Prostate gland (tissue), 2 donors: ENCODE results near the gene ADGRL1. TPM values are rescaled to one million over a fixed set of nuclear protein-coding genes. Genes with fewer than 3 reads are reported as not detected.
"Not testable (repeated sequence)": the region's sequence is repeated elsewhere in the genome, so short reads cannot be mapped to it uniquely, and the experiment has no call there.

Experiments
- DNase-seq: peaks from one replicate; pipeline ENCODE4 v3.0.0-alpha.2; 2019; ENCODE audit warnings: low spot score
- H3K27ac ChIP-seq, 2 donors: fragments of 200-600 bp; sonication (generic); 2 replicates each; pipeline ENCODE4 v1.5.1; 2017 to 2019
- H3K27me3 ChIP-seq: fragments of 200-600 bp; sonication (generic); replicated peaks from 2 replicates; pipeline ENCODE4 v1.5.1; 2019; ENCODE audit not compliant: insufficient read depth
- H3K36me3 ChIP-seq, 2 donors: fragments of 200-600 bp; sonication (generic); 1 replicate in 1 of 2; 2 replicates in 1 of 2; pipeline versions ENCODE4 v1.5.1 to v1.8.1; 2017 to 2019
- H3K4me1 ChIP-seq: fragments of 200-600 bp; sonication (generic); replicated peaks from 2 replicates; pipeline ENCODE4 v1.5.1; 2019
- H3K4me3 ChIP-seq, 2 donors: fragments of 200-600 bp; sonication (generic); 2 replicates each; pipeline ENCODE4 v1.5.1; 2017 to 2019
- H3K9me3 ChIP-seq: fragments of 200-600 bp; sonication (generic); 2 replicates; pipeline ENCODE4 v1.5.1; 2017
- POLR2A ChIP-seq: fragments of 450-650 bp; IDR thresholded peaks from one replicate; pipeline ENCODE4 v1.6.1; 2016; ENCODE audit warnings: antibody characterized with exemption, mild to moderate bottlenecking
- POLR2AphosphoS5 ChIP-seq: sonication (generic); formaldehyde crosslinking; IDR thresholded peaks from one replicate; pipeline ENCODE4 v1.6.1; 2017; ENCODE audit warnings: antibody characterized with exemption
- WGBS: methylation state at CpG from one replicate; pipeline ENCODE4 v1.1.5; 2018; 5-methylcytosine and 5-hydroxymethylcytosine counted together
- intact Hi-C: fragments of 100-400 bp; cut with DNase I; formaldehyde crosslinking; loops from one replicate; pipeline ENCODE4 v1.14.2; 2022
- total RNA-seq, 2 donors: library from RNA; depleted of rRNA; stranded (reverse); fragments of >200 nt; gene quantifications; one replicate each; pipeline ENCODE4 v1.1.0, GENCODE V29; 2016
- TF ChIP-seq, protein P1 (sequence below), 4 experiments: fragments of 200-600 bp in 2 of 4; fragments of 450-650 bp in 2 of 4; sonication (generic) in 2 of 4; IDR thresholded peaks; 1 replicate in 3 of 4; 2 replicates in 1 of 4; pipeline ENCODE4 v1.5.1; 2016 to 2019; ENCODE audit warnings: antibody characterized with exemption in 4 of 4, mild to moderate bottlenecking in 2 of 4, moderate library complexity in 2 of 4

The ADGRL1 gene
- total RNA-seq, 2 donors from 2014 or later: 13.0 to 44.1 TPM

- no peak overlapping the region for H3K27ac ChIP-seq
- H3K36me3 ChIP-seq: no peaks in the 10 kb centered on the region
- TF ChIP-seq POLR2A (no peak), POLR2AphosphoS5 (no peak)
- TF ChIP-seq, protein P1, sequence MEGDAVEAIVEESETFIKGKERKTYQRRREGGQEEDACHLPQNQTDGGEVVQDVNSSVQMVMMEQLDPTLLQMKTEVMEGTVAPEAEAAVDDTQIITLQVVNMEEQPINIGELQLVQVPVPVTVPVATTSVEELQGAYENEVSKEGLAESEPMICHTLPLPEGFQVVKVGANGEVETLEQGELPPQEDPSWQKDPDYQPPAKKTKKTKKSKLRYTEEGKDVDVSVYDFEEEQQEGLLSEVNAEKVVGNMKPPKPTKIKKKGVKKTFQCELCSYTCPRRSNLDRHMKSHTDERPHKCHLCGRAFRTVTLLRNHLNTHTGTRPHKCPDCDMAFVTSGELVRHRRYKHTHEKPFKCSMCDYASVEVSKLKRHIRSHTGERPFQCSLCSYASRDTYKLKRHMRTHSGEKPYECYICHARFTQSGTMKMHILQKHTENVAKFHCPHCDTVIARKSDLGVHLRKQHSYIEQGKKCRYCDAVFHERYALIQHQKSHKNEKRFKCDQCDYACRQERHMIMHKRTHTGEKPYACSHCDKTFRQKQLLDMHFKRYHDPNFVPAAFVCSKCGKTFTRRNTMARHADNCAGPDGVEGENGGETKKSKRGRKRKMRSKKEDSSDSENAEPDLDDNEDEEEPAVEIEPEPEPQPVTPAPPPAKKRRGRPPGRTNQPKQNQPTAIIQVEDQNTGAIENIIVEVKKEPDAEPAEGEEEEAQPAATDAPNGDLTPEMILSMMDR (IDR thresholded peaks at IDR 0.05): no peak
- H3K27me3 ChIP-seq: no peaks in the 10 kb centered on the region
- no peak for DNase-seq
- intact Hi-C loops: no loop called here
- H3K9me3 ChIP-seq: no peaks in the 10 kb centered on the region
- H3K4me3 ChIP-seq: no peak overlapping the region
- WGBS: 71% methylated on average over 14 of the region's 14 CpGs
- no peaks in the 10 kb centered on the region for H3K4me1 ChIP-seq
Measured at GRCh38 chr19:14183741-14184350, 22.1 kb downstream of the ADGRL1 start.

GRCh38 chr19:14182476-14182875, 23.5 kb downstream of the ADGRL1 start:
- Histone ChIP-seq H3K9me3 (no peaks in the 10 kb centered on the region), H3K27ac (no peak overlapping the region), H3K4me3 (no peak overlapping the region), H3K4me1 (no peaks in the 10 kb centered on the region), H3K27me3 (no peaks in the 10 kb centered on the region), H3K36me3 (no peaks in the 10 kb centered on the region)
- WGBS: 81% methylated on average over 8 of the region's 8 CpGs
- TF ChIP-seq POLR2AphosphoS5 (no peak), POLR2A (no peak)
- TF ChIP-seq, protein P1 (IDR thresholded peaks at IDR 0.05): no peak
- no peak for DNase-seq
- intact Hi-C loops: no loop called here

- H3K4me1 ChIP-seq: no peaks in the 10 kb centered on the region
- intact Hi-C loops: no loop called here
- DNase-seq: no peak
- H3K4me3 ChIP-seq: no peak overlapping the region
- TF ChIP-seq, protein P1 (IDR thresholded peaks at IDR 0.05): no peak
- TF ChIP-seq POLR2AphosphoS5 (no peak), POLR2A (no peak)
- H3K36me3 ChIP-seq: no peaks in the 10 kb centered on the region
- no peaks in the 10 kb centered on the region for H3K9me3 ChIP-seq
- 84% methylated on average over 6 of the region's 6 CpGs for WGBS
- H3K27ac ChIP-seq: no peak overlapping the region
- H3K27me3 ChIP-seq: no peaks in the 10 kb centered on the region
Measured at GRCh38 chr19:14181906-14182305, 24.1 kb downstream of the ADGRL1 start.

- H3K4me3 ChIP-seq, intact Hi-C loops, H3K9me3 ChIP-seq, H3K36me3 ChIP-seq, H3K4me1 ChIP-seq, DNase-seq, H3K27ac ChIP-seq, H3K27me3 ChIP-seq: not testable (repeated sequence)
- 89% methylated on average over 12 of the region's 12 CpGs for WGBS
Measured at GRCh38 chr19:14181199-14181598, 24.8 kb downstream of the ADGRL1 start.

GRCh38 chr19:14177496-14178074, 28.4 kb downstream of the ADGRL1 start:
- TF ChIP-seq, protein P1 (IDR thresholded peaks at IDR 0.05): no peak
- TF ChIP-seq POLR2AphosphoS5 (no peak), POLR2A (no peak)
- H3K27me3 ChIP-seq: no peaks in the 10 kb centered on the region
- intact Hi-C loops: no loop called here
- 88% methylated on average over 23 of the region's 23 CpGs for WGBS
- no peak for DNase-seq
- no peaks in the 10 kb centered on the region for H3K4me1 ChIP-seq
- H3K9me3 ChIP-seq: no peaks in the 10 kb centered on the region
- H3K4me3 ChIP-seq: no peak overlapping the region
- no peaks in the 10 kb centered on the region for H3K36me3 ChIP-seq
- H3K27ac ChIP-seq: no peak overlapping the region
